SK-N-SH treated with all-trans-retinoic acid at 6 μM for 48 hours (cell line): ENCODE measurements around the gene MAST4.

ENCODE experiments used
- CSDC2 ChIP-seq: fragments of 250-450 bp; sonication (Bioruptor Pico); IDR thresholded peaks from 2 replicates; pipeline ENCODE4 v1.5.0; 2020; ENCODE audit warnings: mild to moderate bottlenecking, moderate library complexity
- POU6F1 ChIP-seq: fragments of 250-450 bp; sonication (Bioruptor Pico); IDR thresholded peaks from 2 replicates; pipeline ENCODE4 v1.8.0; 2021; ENCODE audit warnings: low read depth, mild to moderate bottlenecking, moderate library complexity, borderline replicate concordance
- PPARA ChIP-seq: fragments of 250-450 bp; sonication (Bioruptor Pico); IDR thresholded peaks from 2 replicates; pipeline ENCODE4 v1.5.0; 2020; ENCODE audit warnings: mild to moderate bottlenecking, borderline replicate concordance
- TCF4 ChIP-seq: fragments of 250-450 bp; sonication (Bioruptor Pico); IDR thresholded peaks from 2 replicates; pipeline ENCODE4 v1.8.0; 2021; ENCODE audit warnings: mild to moderate bottlenecking, moderate library complexity, borderline replicate concordance
- TSHZ2 ChIP-seq: fragments of 250-450 bp; sonication (Bioruptor Pico); IDR thresholded peaks from 2 replicates; pipeline ENCODE4 v1.5.0; 2020; ENCODE audit warnings: mild to moderate bottlenecking, moderate library complexity
- ZFP3 ChIP-seq: fragments of 250-450 bp; sonication (Bioruptor Pico); IDR thresholded peaks from 2 replicates; pipeline ENCODE4 v1.5.0; 2020; ENCODE audit warnings: mild to moderate bottlenecking, moderate library complexity
- ZFP30 ChIP-seq: fragments of 450-650 bp; formaldehyde crosslinking; IDR thresholded peaks from 2 replicates; pipeline ENCODE4 v1.5.0; 2022; ENCODE audit warnings: mild to moderate bottlenecking, moderate library complexity
- TF ChIP-seq, protein P1 (sequence below): fragments of 250-450 bp; sonication (Bioruptor Pico); IDR thresholded peaks from 2 replicates; pipeline ENCODE4 v1.8.0; 2020; ENCODE audit warnings: mild to moderate bottlenecking, moderate library complexity, borderline replicate concordance

DNA sequence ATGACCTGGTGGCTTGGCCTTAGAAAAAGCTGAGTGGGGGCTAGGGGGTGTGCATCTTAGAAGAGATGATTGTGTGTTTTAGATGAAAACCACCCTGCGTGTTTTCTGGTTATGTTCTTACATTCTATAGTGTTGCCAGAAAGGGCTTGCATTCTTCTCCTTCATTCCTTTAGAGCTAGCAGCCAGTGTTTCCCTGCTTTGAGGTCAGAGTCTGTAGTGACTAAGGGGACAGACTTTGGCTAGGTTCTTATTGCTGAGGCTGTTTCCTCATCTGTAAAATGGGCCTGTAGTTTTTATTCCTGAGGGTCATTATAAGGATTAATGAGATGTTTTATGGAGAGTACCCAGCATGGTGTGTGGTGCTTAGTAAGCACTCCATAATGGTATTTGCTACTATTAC lies 6.4 kb downstream of the MAST4 start:
- TF ChIP-seq PPARA (CRISPR knock-in tag), result no peak
- TF ChIP-seq, protein P1, sequence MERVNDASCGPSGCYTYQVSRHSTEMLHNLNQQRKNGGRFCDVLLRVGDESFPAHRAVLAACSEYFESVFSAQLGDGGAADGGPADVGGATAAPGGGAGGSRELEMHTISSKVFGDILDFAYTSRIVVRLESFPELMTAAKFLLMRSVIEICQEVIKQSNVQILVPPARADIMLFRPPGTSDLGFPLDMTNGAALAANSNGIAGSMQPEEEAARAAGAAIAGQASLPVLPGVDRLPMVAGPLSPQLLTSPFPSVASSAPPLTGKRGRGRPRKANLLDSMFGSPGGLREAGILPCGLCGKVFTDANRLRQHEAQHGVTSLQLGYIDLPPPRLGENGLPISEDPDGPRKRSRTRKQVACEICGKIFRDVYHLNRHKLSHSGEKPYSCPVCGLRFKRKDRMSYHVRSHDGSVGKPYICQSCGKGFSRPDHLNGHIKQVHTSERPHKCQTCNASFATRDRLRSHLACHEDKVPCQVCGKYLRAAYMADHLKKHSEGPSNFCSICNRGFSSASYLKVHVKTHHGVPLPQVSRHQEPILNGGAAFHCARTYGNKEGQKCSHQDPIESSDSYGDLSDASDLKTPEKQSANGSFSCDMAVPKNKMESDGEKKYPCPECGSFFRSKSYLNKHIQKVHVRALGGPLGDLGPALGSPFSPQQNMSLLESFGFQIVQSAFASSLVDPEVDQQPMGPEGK (CRISPR knock-in tag), result no peak
- TF ChIP-seq TCF4 (CRISPR knock-in tag), result no peak
- TF ChIP-seq ZFP30, result no peak
- TF ChIP-seq POU6F1 (CRISPR knock-in tag), result no peak
- no peak for TF ChIP-seq CSDC2
- no peak for TF ChIP-seq ZFP3 (CRISPR knock-in tag)
- no peak for TF ChIP-seq TSHZ2
